ENCODE measurements around the gene SLFNL1. TPM values are rescaled to one million over a fixed set of nuclear protein-coding genes. Genes with fewer than 3 reads are reported as not detected.

SLFNL1 gene
- total RNA-seq, 1 donor from 2014 or later = 0.30 TPM

DNA sequence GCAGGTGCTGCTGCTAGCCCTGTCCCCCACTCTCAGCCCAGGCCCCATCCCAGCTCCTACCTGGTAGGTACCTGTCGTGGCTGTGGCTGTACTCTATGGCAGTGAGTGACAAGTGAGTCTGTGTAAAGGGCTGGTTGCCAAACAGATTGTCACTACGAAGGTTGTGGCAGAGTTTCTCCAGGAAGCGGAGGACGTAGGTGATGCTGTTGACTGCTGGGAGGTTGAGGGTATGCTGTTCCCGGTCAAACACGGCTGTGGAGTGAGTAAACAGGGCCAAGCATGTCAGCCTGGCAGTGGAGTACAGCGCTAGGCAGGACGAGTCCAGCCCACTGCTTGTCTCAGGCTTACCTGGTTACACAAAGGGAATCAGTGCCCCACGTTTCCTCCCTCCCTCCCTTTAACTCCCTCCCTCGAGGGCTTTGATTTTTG is 24.8 kb upstream of the SLFNL1 start:
- DNase-seq (ENCODE audit: extremely low spot score, unreplicated experiment) = peak; percentile 73
- Mint-ChIP-seq H3K4me3 (ENCODE audit: unreplicated experiment) (no peak overlapping the region), H3K36me3 (ENCODE audit: unreplicated experiment) (peaks cover 28% of the 10 kb centered on the region), H3K4me1 (ENCODE audit: unreplicated experiment) (no peaks in the 10 kb centered on the region), H3K27ac (ENCODE audit: unreplicated experiment) (no peak overlapping the region), H3K27me3 (ENCODE audit: unreplicated experiment) (no peaks in the 10 kb centered on the region), H3K9me3 (ENCODE audit: unreplicated experiment) (no peaks in the 10 kb centered on the region)
- TF ChIP-seq, protein P1, sequence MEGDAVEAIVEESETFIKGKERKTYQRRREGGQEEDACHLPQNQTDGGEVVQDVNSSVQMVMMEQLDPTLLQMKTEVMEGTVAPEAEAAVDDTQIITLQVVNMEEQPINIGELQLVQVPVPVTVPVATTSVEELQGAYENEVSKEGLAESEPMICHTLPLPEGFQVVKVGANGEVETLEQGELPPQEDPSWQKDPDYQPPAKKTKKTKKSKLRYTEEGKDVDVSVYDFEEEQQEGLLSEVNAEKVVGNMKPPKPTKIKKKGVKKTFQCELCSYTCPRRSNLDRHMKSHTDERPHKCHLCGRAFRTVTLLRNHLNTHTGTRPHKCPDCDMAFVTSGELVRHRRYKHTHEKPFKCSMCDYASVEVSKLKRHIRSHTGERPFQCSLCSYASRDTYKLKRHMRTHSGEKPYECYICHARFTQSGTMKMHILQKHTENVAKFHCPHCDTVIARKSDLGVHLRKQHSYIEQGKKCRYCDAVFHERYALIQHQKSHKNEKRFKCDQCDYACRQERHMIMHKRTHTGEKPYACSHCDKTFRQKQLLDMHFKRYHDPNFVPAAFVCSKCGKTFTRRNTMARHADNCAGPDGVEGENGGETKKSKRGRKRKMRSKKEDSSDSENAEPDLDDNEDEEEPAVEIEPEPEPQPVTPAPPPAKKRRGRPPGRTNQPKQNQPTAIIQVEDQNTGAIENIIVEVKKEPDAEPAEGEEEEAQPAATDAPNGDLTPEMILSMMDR (IDR thresholded peaks at IDR 0.05) = no peak

DNA sequence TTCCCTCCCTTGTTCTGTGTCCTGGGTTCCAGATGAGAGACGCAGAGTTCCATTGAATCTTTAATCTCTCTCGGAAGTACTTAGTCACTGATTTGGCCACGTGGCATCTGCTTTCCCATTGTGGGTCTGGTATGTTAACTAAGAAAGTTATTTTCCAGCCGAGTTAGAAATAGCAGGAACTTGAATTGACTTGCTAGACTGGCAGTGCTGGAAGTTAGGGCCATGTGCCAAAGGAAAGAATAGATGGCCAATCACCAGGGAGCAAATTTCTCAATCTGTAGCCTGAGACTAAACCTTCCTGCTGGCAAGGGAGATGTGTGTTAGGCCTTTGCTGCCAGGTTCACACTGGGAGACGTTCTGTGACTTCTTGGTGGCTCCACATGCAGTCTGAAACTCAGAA is 24.2 kb upstream of the SLFNL1 start:
- no peak for DNase-seq (ENCODE audit: extremely low spot score, unreplicated experiment)
- H3K36me3 Mint-ChIP-seq (ENCODE audit: unreplicated experiment) = peaks cover 28% of the 10 kb centered on the region

DNA sequence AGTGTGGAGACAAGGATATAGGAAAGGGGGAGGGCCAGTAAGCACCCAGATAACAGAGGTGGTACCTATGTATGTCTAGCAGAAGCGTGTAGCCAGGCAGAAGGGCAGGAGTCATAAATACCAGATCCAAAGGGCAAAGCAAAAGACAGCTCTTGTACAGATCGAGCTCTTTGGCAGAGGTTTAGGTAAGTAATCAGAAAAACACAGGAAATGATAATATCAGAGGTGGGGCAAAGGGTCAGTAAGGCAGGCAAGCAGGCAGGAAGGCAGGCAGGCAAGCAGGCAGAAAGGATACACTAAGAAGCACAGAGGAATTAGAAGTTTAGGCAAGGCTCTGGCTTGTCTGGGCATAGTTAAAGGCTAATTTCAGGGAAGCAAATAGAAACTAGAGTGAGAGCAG is 22.7 kb upstream of the SLFNL1 start:
- Mint-ChIP-seq H3K4me1 (ENCODE audit: unreplicated experiment) (no peaks in the 10 kb centered on the region), H3K36me3 (ENCODE audit: unreplicated experiment) (peaks cover 28% of the 10 kb centered on the region), H3K9me3 (ENCODE audit: unreplicated experiment) (no peaks in the 10 kb centered on the region), H3K27ac (ENCODE audit: unreplicated experiment) (no peak overlapping the region), H3K4me3 (ENCODE audit: unreplicated experiment) (no peak overlapping the region), H3K27me3 (ENCODE audit: unreplicated experiment) (no peaks in the 10 kb centered on the region)
- TF ChIP-seq, protein P1 (IDR thresholded peaks at IDR 0.05) = no peak
- no peak for DNase-seq (ENCODE audit: extremely low spot score, unreplicated experiment)

More for the DNA sequence above, 24.2 kb upstream of the SLFNL1 start:
- Mint-ChIP-seq H3K4me1 (ENCODE audit: unreplicated experiment) (no peaks in the 10 kb centered on the region), H3K27ac (ENCODE audit: unreplicated experiment) (peak overlapping the region; percentile 46), H3K4me3 (ENCODE audit: unreplicated experiment) (no peak overlapping the region), H3K27me3 (ENCODE audit: unreplicated experiment) (no peaks in the 10 kb centered on the region), H3K9me3 (ENCODE audit: unreplicated experiment) (no peaks in the 10 kb centered on the region)
- TF ChIP-seq, protein P1 (IDR thresholded peaks at IDR 0.05) = no peak

DNA sequence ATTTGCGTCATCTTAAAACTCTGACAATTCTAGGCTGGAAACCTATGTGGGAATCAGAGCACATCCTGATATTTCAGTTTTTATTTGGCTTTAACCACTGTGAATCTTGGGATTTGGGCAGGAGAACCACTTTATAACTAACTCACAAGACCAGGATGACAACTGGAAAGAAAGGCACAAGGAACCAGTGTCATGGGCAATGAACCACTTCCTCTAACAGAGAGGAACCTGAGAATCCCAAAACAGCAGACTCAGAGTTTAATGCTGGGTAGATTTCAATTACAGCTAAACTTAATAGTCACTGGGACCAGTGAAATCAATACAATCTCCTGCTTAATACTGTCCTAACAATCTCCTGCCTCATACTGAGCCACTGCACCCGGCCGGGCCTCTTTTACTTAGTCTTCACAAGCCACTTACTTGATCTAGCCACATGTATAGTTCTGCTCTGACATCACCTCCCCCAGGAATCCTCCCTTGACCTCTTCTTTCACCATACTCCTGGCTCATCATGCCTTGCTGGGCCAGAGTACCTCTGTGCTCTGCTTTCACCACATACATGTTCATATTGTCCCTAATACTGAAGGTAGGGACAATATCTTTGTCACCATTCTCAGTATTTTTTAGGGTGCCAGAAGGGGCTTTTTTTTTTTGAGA is 20.2 kb upstream of the SLFNL1 start:
- no peak overlapping the region for H3K27ac Mint-ChIP-seq (ENCODE audit: unreplicated experiment)
- no peak overlapping the region for H3K4me3 Mint-ChIP-seq (ENCODE audit: unreplicated experiment)
- DNase-seq (ENCODE audit: extremely low spot score, unreplicated experiment) = no peak
- H3K36me3 Mint-ChIP-seq (ENCODE audit: unreplicated experiment) = peaks cover 20% of the 10 kb centered on the region
- no peaks in the 10 kb centered on the region for H3K9me3 Mint-ChIP-seq (ENCODE audit: unreplicated experiment)
- H3K27me3 Mint-ChIP-seq (ENCODE audit: unreplicated experiment) = no peaks in the 10 kb centered on the region
- no peaks in the 10 kb centered on the region for H3K4me1 Mint-ChIP-seq (ENCODE audit: unreplicated experiment)
- TF ChIP-seq, protein P1 (IDR thresholded peaks at IDR 0.05) = no peak

DNA sequence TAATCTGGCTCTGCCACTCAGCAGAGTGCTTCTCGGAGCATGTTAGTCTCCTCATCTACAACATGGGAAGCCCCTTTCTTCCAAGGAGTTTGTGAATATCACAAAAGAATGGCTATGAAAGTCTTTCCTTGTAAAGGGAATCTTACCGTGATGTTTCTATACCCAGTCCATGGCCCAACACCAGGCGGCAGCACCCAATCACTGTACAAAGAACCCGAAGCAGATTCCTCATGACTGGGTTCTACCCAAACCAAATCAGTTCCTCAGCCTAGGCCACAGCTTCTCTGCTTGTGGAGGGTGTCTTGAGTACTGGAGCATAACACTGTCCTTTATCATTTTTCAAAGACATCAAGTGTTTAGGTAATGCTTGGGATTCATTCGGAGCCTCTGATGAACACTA is 16.6 kb upstream of the SLFNL1 start:
- Mint-ChIP-seq H3K36me3 (ENCODE audit: unreplicated experiment) (peaks cover 23% of the 10 kb centered on the region), H3K27ac (ENCODE audit: unreplicated experiment) (no peak overlapping the region)
- no peak for DNase-seq (ENCODE audit: extremely low spot score, unreplicated experiment)

More for the DNA sequence above, 16.6 kb upstream of the SLFNL1 start:
- H3K9me3 Mint-ChIP-seq (ENCODE audit: unreplicated experiment) = no peaks in the 10 kb centered on the region
- H3K4me3 Mint-ChIP-seq (ENCODE audit: unreplicated experiment) = no peak overlapping the region
- TF ChIP-seq, protein P1 (IDR thresholded peaks at IDR 0.05) = no peak
- H3K4me1 Mint-ChIP-seq (ENCODE audit: unreplicated experiment) = no peaks in the 10 kb centered on the region
- H3K27me3 Mint-ChIP-seq (ENCODE audit: unreplicated experiment) = no peaks in the 10 kb centered on the region
